Stimulated activated CD8-positive, alpha-beta memory T cell treated with anti-CD3 and anti-CD28 coated beads, Interleukin-7, amount 100 ng/mL, for 1 hour (primary cell): Measurements from ENCODE around the gene CTNNAL1.
"Not testable (repeated sequence)": the region's sequence is repeated elsewhere in the genome, so short reads cannot be mapped to it uniquely, and the experiment has no call there.

Experiments used
- DNase-seq, 2 donors: peaks; one replicate each; pipeline ENCODE4 v3.0.0-alpha.2; 2020; ENCODE audit warnings: low read depth in 2 of 2

Gene CTNNAL1

GRCh38 chr9:109012876-109013678 is at the start of gene CTNNAL1:
Gene CTNNAL1 (minus strand): TSS chr9:109013499. CDS start chr9:109013442, 57 bp downstream.
- peak; percentile 72 to 76 for DNase-seq

DNA sequence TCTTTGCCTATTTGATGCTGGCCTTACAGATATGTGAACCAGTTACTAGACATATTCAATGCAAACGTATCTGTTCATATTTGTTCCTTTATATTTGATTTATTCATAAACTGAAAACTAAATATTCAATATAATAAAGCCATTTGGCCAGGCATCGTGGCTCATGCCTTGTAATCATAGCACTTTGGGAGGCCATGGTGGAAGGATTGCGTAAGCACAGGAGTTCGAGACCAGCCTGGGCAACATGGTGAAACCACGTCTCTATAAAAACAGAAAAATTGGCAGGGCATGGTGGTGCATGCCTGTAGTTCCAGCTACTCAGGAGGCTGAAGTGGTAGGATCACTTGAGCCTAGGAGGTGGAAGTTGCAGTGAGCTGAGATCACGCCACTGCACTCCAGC is 49.2 kb upstream of the CTNNAL1 start:
- DNase-seq = no peak

DNA sequence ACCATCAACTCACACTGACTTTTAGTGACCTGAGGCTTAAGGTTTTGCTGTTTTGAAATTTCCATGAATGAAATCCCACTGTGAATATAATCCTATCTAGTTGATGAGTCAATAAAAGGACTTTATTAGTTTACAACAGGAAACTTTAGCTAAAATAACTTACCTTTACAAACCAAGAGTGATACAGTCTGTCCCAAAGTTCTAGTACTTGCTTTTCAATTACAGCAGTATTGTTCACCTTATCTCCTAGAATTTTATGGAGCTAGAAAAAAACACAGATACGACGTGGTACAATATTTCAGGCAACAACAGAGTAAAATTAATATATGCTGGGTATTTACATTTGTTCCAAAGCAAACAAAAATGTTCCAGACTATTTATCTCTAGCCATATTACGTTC is 46.9 kb upstream of the CTNNAL1 start:
- DNase-seq = no peak

- DNase-seq = not testable (repeated sequence)
These were observed 39.8 kb upstream of the CTNNAL1 start for GRCh38 chr9:109053121-109053520.

- no peak for DNase-seq
These were observed 39.1 kb upstream of the CTNNAL1 start for GRCh38 chr9:109052416-109052815.

GRCh38 chr9:109051733-109052132 is 38.4 kb upstream of the CTNNAL1 start:
- no peak for DNase-seq

GRCh38 chr9:109050444-109050843 is 37.1 kb upstream of the CTNNAL1 start:
- DNase-seq = no peak

DNA sequence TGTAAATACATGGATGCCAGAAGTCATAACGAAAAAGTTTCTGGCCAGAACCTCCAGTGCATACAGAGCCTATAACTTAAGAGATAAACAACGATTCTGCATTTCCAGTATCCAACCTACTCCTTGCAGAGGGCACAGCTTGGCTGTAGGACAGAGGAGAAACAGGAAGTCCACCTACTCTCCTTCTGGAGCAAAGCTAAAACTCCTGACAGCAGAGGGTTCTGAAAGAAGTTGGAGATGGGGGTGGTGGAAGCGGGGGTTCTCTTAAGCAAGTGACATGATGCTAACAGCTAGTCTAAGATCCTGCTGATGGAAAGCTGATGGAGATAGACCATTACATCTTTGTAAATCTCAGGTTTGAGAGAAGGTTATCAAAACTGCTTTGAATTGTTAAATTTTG is 35.5 kb upstream of the CTNNAL1 start:
- no peak for DNase-seq

- no peak for DNase-seq
These were observed 34.0 kb upstream of the CTNNAL1 start for GRCh38 chr9:109047259-109047658.

GRCh38 chr9:109046346-109046745 is 33.0 kb upstream of the CTNNAL1 start:
- no peak for DNase-seq

DNA sequence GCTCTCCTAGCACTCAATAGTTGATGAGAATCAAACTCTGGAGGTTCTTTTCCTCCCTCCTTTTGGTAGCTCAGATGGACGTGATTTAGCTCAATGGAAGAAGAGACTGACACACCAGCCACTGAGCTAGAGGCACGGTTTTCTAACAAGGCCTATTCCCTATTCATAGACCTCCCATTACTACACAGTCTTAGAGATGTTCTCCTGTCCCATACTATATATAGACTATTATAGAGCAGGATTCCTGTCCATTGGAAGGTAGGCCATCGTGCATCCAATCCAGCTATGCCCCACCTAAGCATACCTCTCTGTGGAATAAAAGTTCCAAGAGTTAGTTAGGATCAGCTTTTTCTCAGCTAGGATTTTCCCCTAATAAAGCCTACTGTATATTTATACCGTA is 30.3 kb upstream of the CTNNAL1 start:
- no peak for DNase-seq

DNA sequence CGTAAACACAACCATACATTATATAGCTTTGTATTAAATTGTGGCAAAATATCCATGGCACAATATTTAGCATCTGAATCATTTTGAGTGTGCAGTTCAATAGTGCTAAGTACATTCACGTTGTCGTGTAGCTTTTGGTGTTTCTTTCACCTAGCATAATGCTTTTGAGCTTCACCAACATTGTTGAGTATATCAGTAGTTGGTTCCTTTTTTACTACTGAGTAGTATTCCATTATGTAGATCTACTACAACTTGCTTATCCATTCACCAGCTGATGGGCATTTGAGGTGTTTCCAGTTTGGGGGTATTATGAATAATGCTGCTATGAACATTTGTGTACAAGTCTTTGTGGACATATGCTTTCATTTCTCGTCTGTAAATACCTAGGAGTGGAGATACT is 27.3 kb upstream of the CTNNAL1 start:
- no peak for DNase-seq

- no peak for DNase-seq
These were observed 26.2 kb upstream of the CTNNAL1 start for GRCh38 chr9:109039539-109039938.

- no peak for DNase-seq
These were observed 24.8 kb upstream of the CTNNAL1 start for GRCh38 chr9:109037946-109038715.

GRCh38 chr9:109036744-109037680 is 23.7 kb upstream of the CTNNAL1 start:
- no peak for DNase-seq

GRCh38 chr9:109035684-109036423 is 22.6 kb upstream of the CTNNAL1 start:
- DNase-seq = no peak

DNA sequence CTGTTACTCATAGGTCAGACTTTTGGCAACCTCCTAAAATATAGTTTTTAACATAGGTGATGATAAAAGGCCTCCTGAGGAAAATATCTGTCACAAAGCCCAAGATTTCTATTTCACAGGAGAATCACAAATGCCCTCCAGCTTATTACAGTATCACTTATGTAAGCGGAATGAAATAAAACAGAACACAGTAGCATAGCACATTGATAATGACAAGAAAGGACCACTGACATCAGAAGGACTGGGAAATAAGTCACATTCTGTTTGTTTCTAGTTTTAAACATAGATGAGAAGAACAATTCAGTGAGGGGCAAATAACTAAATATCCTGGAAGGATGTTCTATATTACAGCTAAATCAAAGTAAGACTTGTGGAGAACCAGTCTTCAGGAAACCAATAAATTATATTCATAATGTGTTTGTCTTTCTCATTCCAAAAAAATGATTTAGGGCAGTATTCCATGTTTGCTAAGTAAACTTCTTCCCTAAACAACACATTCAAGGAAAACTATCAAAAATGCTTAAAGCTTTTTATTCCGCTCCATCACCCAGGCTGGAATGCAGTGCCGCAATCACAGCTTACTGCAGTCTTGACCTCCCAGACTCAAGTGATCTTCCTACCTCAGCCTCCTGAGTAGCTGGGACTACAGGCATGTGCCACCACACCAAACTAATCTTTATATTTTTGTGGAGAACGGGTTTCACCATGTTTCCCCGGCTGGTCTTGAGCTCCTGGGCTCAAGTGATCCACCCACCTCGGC is 20.8 kb upstream of the CTNNAL1 start:
- DNase-seq = no peak

DNA sequence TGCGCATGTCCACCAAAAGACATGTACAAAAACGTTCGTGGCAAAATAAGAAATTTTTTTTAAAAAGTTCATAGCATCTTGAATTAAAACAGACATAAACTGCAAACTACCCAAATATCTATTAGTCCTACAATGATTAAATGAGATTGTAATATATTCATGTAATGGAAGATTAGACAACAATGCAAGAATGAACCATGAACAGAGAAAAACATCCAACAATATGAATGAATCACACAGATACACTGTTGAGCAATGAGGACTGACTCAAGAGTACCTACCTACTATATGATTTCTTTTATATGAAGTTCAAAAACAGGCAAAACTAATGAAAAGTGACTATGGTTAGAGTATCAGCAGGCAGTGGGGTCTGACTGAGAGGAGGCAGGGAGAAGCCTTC is 17.9 kb upstream of the CTNNAL1 start:
- no peak for DNase-seq

DNA sequence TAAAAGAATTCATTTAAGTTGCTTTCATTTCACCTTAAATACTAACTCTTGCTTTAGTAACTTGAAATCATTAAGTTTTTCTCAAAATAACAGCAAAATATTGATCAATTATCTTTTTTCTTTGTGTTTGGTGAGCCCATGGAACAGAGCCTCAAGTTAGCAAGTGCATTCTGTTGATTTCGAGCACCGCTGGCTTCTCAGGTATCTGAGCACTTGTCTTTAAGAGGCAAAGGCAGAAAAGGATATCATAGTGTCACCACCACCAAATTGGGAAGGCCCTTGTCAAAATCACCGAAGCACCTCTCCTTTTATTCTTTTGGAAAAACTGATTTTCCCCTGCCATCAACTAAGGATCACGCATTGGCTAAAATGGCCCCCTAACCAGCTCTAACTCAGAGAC is 17.1 kb upstream of the CTNNAL1 start:
- DNase-seq = no peak

DNA sequence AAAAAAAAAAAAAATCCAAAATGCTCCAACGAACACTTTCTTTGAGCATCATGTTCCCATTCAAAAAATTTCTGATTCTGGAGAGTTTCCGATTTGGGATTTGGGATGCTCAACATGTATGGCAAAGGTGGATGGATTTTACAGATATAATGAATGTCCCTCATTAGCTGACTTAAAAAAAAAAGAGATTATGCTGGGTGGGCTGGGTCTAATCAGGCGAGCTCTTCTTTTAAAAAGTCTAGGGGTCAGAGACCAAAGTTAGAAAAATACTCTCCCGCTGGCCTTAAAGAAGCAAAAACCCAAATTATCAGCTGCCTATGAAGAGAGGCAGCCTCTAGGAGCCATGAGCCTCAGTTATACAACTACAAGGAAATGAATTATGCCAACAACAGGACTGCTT is 15.2 kb upstream of the CTNNAL1 start:
- DNase-seq = no peak

DNA sequence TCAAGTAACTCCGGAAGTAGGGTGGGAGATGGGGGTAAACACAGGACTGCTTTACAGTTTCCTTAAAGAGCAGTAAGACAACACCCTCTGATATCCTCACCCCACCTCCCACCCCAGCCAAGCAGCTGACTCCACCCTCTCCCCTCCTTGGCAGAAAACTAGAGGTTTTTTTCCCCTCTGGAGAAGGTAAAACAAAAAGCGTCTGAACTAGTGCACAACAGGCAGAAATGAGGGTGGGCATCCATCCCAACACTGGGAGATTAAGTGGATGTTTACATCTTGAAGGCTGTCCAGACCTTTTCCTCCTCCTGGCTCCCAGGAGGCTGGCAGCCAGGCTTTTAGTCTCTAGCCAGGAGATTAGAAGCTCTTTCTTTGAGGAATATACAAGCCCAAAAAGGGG is 13.9 kb upstream of the CTNNAL1 start:
- DNase-seq = no peak
